Measurements from ENCODE around the gene AGTPBP1.

AGTPBP1 gene

DNA sequence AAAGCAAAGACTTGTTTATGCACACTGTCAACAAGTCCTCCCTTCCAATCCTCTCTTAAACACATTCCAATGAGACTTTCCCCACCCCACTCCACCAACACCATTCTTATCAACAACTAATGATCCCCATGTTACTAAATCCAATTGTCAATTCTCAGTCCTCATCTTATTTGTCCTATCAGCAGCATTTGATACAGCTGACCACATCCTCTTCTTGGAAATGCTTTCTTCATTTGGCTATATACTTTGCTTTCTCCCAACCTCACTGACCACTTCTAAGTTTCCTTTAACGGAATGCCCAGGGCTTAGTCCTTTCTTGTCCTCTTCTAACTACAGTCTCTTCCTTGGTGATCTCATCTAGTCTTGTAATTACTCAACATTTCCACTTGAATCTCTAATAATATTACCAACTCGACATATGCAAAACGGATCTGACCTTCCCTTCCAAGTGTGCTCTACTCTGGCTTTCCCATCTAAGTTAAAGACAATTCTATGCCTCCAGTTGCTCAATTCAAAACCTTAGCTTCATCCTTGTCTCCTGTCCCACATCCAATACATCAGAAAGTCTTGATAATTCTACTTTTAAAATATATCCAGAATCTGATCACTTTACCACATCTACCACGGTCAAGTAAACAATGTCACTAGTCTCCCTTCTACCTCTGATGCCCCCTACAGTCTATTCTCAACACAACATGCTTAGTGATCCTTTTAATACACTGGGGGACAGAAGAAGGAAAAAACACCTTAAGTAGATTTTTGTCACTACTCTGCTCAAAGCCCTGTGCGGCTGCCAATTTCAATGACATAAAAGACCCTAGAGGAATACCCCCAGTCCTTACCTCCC lies 25.5 kb downstream of the AGTPBP1 start:
- TF ChIP-seq CTCF (IDR thresholded peaks at IDR 0.05; ENCODE audit: low read length, missing control alignments), result peak; percentile 4
- no peak for DNase-seq (ENCODE audit: low read depth)
- no peak overlapping the region for H3K4me3 ChIP-seq (replicated peaks; ENCODE audit: low read depth, low read length)

DNA sequence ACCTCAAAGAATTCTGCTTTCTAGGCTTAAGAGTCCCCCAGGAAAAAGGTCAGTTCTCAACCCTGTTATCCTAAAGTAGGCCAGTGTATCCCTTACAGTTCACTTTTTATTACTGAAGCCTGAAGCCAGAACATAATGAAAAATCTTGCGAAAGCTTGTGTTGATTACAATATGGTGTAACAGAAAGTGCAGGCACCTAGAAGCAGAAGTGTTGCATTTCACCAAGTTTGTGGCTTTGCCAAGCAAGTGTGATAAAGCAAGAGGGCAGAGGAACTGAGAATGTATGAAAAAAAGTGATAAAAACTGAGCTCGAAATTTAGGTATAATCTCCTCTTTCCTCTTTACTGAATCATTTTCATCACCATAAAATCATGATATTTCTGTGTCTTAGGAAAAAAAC lies 26.2 kb downstream of the AGTPBP1 start:
- no peak for TF ChIP-seq CTCF (IDR thresholded peaks at IDR 0.05; ENCODE audit: low read length, missing control alignments)
- DNase-seq (ENCODE audit: low read depth), result no peak
- no peak overlapping the region for H3K4me3 ChIP-seq (replicated peaks; ENCODE audit: low read depth, low read length)

DNA sequence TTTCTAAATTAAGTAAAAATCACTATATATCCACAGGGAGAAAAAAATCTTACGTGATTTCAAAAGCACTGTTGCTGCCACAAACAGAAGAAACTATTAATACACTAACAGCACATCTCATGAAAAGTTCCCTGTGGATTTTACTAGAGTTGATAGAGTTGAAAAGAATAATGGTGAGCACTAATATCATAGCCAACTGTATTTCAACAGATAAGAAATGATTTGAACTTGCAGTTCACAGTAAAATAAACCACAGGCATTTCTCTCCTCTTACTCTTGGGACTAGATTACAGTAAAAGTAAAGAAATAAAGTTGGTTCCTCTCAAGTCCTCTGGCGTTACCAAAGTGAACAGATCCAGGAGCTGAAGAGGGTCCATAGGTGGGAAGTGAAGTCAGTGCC lies 27.9 kb downstream of the AGTPBP1 start:
- TF ChIP-seq CTCF (IDR thresholded peaks at IDR 0.05; ENCODE audit: low read length, missing control alignments), result no peak
- H3K4me3 ChIP-seq (replicated peaks; ENCODE audit: low read depth, low read length), result no peak overlapping the region
- no peak for DNase-seq (ENCODE audit: low read depth)

DNA sequence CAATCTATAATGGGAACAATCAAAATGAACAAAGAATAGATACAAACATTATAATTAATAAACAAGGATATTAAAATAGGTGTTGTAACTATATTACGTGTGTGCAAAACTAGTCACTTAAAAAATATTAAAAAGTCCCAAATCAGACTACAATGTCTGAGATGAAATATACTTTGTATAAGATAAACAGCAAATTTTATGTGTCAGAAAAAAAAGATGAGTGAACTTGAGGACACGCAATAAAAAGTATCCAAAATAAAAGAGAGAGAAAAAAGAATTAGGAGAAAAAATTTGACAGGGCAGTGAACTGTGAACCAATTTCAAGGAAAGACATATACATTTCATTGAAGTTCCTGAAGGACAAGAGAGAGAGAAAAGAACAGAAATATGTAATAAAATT lies 37.0 kb downstream of the AGTPBP1 start:
- no peak for DNase-seq (ENCODE audit: low read depth)
- TF ChIP-seq CTCF (IDR thresholded peaks at IDR 0.05; ENCODE audit: low read length, missing control alignments), result no peak
- H3K4me3 ChIP-seq (replicated peaks; ENCODE audit: low read depth, low read length), result no peak overlapping the region

- no peak for TF ChIP-seq CTCF (IDR thresholded peaks at IDR 0.05; ENCODE audit: low read length, missing control alignments)
- no peak overlapping the region for H3K4me3 ChIP-seq (replicated peaks; ENCODE audit: low read depth, low read length)
- no peak for DNase-seq (ENCODE audit: low read depth)
Measured at GRCh38 chr9:85703398-85703797, 38.4 kb downstream of the AGTPBP1 start.

- DNase-seq (ENCODE audit: low read depth), result no peak
- TF ChIP-seq CTCF (IDR thresholded peaks at IDR 0.05; ENCODE audit: low read length, missing control alignments), result no peak
- H3K4me3 ChIP-seq (replicated peaks; ENCODE audit: low read depth, low read length), result no peak overlapping the region
Measured at GRCh38 chr9:85702726-85703289, 38.9 kb downstream of the AGTPBP1 start.

All from fibroblast of pulmonary artery (primary cell).